GM12801 (cell line): ENCODE results near the gene NAPSA.

Experiments
- TF ChIP-seq, protein P1 (sequence below): IDR thresholded peaks from one replicate; pipeline ENCODE4 v1.5.1; 2011; ENCODE audit warnings: control low read depth; ENCODE audit not compliant: insufficient read length; ENCODE audit errors: extremely low read depth

The NAPSA gene

DNA sequence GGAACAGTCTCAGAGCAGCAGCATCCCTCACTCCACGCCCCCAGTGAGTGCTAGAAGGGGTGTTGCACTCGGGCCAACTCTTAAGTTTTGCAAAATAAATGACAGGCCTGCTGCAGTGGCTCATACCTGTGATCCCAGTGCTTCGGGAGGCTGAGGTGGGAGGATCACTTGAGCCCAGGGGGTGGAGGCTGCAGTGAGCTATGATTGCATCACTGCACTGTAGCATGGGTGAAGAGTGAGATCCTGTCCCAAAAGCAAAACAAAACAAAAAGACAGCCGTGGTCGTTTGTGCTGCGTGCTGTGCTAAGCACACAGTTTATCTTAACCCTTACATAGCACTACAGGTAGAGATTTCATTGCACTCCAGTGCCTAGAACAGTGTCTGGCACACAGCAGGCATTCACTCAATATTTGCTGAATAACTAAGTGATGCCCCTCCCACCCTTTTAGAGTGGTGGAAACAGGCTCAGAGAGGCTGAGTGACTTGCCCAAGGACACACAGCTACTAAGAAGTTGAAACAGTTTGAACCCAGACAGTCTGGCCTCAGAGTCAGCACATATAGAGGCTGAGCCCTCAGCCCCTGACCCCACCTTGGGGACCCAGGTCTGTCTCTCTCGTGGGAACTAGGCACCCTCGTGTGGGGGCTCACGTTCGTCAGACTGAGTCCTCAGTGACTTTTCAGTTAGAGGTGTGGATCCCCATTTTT is 54.5 kb downstream of the NAPSA start:
- TF ChIP-seq, protein P1, sequence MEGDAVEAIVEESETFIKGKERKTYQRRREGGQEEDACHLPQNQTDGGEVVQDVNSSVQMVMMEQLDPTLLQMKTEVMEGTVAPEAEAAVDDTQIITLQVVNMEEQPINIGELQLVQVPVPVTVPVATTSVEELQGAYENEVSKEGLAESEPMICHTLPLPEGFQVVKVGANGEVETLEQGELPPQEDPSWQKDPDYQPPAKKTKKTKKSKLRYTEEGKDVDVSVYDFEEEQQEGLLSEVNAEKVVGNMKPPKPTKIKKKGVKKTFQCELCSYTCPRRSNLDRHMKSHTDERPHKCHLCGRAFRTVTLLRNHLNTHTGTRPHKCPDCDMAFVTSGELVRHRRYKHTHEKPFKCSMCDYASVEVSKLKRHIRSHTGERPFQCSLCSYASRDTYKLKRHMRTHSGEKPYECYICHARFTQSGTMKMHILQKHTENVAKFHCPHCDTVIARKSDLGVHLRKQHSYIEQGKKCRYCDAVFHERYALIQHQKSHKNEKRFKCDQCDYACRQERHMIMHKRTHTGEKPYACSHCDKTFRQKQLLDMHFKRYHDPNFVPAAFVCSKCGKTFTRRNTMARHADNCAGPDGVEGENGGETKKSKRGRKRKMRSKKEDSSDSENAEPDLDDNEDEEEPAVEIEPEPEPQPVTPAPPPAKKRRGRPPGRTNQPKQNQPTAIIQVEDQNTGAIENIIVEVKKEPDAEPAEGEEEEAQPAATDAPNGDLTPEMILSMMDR, result no peak

DNA sequence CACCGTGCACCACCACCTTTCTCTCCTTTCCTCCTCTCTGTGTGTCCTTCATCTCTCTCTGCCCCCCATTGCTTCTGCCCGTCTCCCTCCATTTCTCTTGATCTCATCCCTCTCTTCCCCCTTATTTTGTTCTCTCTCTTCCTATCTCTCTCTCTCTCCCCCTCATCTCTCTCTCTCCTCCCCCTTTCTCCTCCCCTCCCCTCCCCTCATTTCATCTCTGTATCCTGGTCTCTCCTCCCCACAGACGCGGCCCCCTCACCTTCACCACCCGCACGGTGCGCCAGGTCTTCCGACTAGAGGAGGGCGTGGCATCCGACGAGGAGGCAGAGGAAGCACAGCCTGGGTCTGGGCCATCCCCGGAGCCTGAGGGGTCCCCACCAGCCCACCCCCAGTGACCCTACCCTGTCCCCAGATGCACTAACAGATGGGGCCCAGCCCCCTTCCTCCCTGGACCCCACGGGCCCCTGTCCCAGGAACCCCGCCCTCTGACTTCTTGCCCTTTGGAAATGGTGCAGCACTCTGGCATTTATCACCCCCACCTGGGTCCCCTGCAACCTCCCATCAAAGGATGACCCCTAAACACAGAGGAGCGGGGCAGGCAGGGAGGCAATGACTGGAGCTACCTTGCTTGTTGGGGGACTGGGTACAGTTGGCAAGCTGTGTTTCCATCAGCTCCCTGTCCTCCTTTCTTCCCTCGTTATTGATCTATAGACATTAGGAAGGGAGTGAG is 55.9 kb downstream of the NAPSA start:
- TF ChIP-seq, protein P1, result no peak

DNA sequence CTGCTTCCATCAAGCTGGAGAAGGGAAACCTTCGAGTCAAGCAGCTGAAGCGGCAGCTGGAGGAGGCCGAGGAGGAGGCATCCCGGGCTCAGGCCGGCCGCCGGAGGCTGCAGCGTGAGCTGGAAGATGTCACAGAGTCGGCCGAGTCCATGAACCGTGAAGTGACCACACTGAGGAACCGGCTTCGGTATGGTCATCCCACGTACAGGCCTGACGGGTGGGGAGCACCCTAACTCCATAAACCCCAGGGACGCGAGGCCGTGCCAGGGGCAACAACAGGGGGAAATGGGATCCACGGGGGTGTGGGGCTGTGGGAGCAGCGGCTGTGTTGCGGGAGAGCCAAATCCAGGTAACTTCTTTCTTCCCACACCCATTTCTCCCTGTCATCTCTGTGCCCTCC is 56.4 kb downstream of the NAPSA start:
- TF ChIP-seq, protein P1, result no peak
